Small intestine (tissue), 16 donors: ENCODE measurements around the gene GFRA1. TPM values are rescaled to one million over a fixed set of nuclear protein-coding genes. Genes with fewer than 3 reads are reported as not detected.

Experiments
- DNase-seq, 2 donors: peaks; one replicate each; pipeline versions ENCODE4 v3.0.0 to v3.0.0-alpha.2; 2013
- FAIRE-seq: peaks from 2 replicates; lab custom pipeline; 2012; peaks lifted over from hg19 to GRCh38; lab: Jason Lieb, UNC
- H3K27ac ChIP-seq, 3 donors: one replicate each; pipeline ENCODE4 v1.5.1; 2013; ENCODE audit warnings: low read length in 2 of 3, mild to moderate bottlenecking in 2 of 3, control low read depth in 1 of 3, inconsistent platforms in 1 of 3, low read depth in 1 of 3, moderate library complexity in 1 of 3
- H3K27me3 ChIP-seq, 3 donors: one replicate each; pipeline ENCODE4 v1.6.1; 2013; ENCODE audit warnings: low read length in 3 of 3, inconsistent platforms in 1 of 3; ENCODE audit not compliant: control insufficient read depth in 3 of 3, insufficient read depth in 3 of 3
- H3K36me3 ChIP-seq, 3 donors: one replicate each; pipeline ENCODE4 v1.6.1; 2013; ENCODE audit warnings: low read length in 3 of 3, inconsistent platforms in 1 of 3, low read depth in 1 of 3, mild to moderate bottlenecking in 1 of 3, moderate library complexity in 1 of 3; ENCODE audit not compliant: control insufficient read depth in 3 of 3, insufficient read depth in 2 of 3
- H3K4me1 ChIP-seq, 3 donors: one replicate each; pipeline ENCODE4 v1.6.1; 2013; ENCODE audit warnings: low read length in 2 of 3, inconsistent platforms in 1 of 3, low read depth in 1 of 3, mild to moderate bottlenecking in 1 of 3, moderate library complexity in 1 of 3; ENCODE audit not compliant: control insufficient read depth in 3 of 3, insufficient read depth in 2 of 3
- H3K4me3 ChIP-seq, 3 donors: one replicate each; pipeline ENCODE4 v1.5.1; 2013; ENCODE audit warnings: low read length in 3 of 3, control low read depth in 1 of 3, inconsistent platforms in 1 of 3, low read depth in 1 of 3, mild to moderate bottlenecking in 1 of 3, moderate library complexity in 1 of 3
- H3K9me3 ChIP-seq, 2 donors: one replicate each; pipeline ENCODE4 v1.6.1; 2013; ENCODE audit warnings: low read depth in 1 of 2, low read length in 1 of 2; ENCODE audit not compliant: control insufficient read depth in 2 of 2, insufficient read depth in 1 of 2
- WGBS, 3 donors: extraction: QIAGEN DNeasy Blood & Tissue Kit; methylation state at CpG; one replicate each; pipeline ENCODE4 v1.1.7; 2013; 5-methylcytosine and 5-hydroxymethylcytosine counted together
- long read RNA-seq, 10 donors: transcript quantifications; one replicate each; lab custom pipeline, GENCODE V29; 2026
- polyA plus RNA-seq, 4 donors: library from polyadenylated mRNA; stranded (reverse) in 3 of 4; unstranded in 1 of 4; fragments of 200-250 nt in 3 of 4; fragments of 120-200 nt in 1 of 4; gene quantifications; one replicate each; pipeline versions ENCODE4 v1.2.1 to v1.2.3, GENCODE V29; 2013
- donor health status: healthy with polysubstance abuse.
- donor health status: control.
- donor health status: control.
- donor health status: Bipolar disorder and iron deficiency.
- donor health status: healthy.

The GFRA1 gene
- 1 to 10 TPM in 2 of 4 donors, under 1 TPM in 2; 0.22 to 7.4 (median 1.6) TPM for polyA plus RNA-seq
- long read RNA-seq, donor 1: 0 reads
- long read RNA-seq, donor 2: 0 reads
- long read RNA-seq, donor 3, full-length matches to known transcripts: 1 of 1 reads
- long read RNA-seq, donor 3, partial matches to known transcripts: 0 of 1 reads
- long read RNA-seq, donor 3, other reads (novel, unspliced or antisense): 0 of 1 reads
- long read RNA-seq, donor 4: 0 reads
- long read RNA-seq, donor 5: 0 reads
- long read RNA-seq, donor 6, full-length matches to known transcripts: 2 of 2 reads
- long read RNA-seq, donor 6, partial matches to known transcripts: 0 of 2 reads
- long read RNA-seq, donor 6, other reads (novel, unspliced or antisense): 0 of 2 reads
- long read RNA-seq, donor 7: 0 reads
- long read RNA-seq, donor 8, full-length matches to known transcripts: 1 of 1 reads
- long read RNA-seq, donor 8, partial matches to known transcripts: 0 of 1 reads
- long read RNA-seq, donor 8, other reads (novel, unspliced or antisense): 0 of 1 reads
- long read RNA-seq, donor 9: 0 reads
- long read RNA-seq, donor 10, full-length matches to known transcripts: 8 of 8 reads
- long read RNA-seq, donor 10, partial matches to known transcripts: 0 of 8 reads
- long read RNA-seq, donor 10, other reads (novel, unspliced or antisense): 0 of 8 reads

GRCh38 chr10:116272440-116273283, at the start of gene GFRA1:
Gene GFRA1, minus strand, starts transcription at chr10:116273206. Its CDS starts 1,177 bp downstream, at chr10:116272029.
- H3K27me3 ChIP-seq: peaks cover 12 to 64% (median 21%) of the 10 kb centered on the region in 3 donors

GRCh38 chr10:116316503-116316902, 43.5 kb upstream of the GFRA1 start:
- Histone ChIP-seq H3K36me3 (no peaks in the 10 kb centered on the region), H3K4me1 (no peaks in the 10 kb centered on the region), H3K9me3 (no peaks in the 10 kb centered on the region), H3K27me3 (no peaks in the 10 kb centered on the region), H3K27ac (no peak overlapping the region), H3K4me3 (no peak overlapping the region)
- DNase-seq: no peak
- FAIRE-seq: no peak
- 6 to 20% (median 7%) methylated on average over 2 of the region's 2 CpGs for WGBS, 3 donors

More at GRCh38 chr10:116272440-116273283, at the start of gene GFRA1:
- no peaks in the 10 kb centered on the region for H3K36me3 ChIP-seq
- H3K4me3 ChIP-seq: peak within 1 kb of the TSS in 2 of 3 donors; percentile 3 to 55
- peak in 1 of 2 donors; percentile 29 for DNase-seq
- H3K4me1 ChIP-seq: peaks cover 0 to 7% (median 0%) of the 10 kb centered on the region in 3 donors
- no peaks in the 10 kb centered on the region for H3K9me3 ChIP-seq
- H3K27ac ChIP-seq: peak within 1 kb of the TSS in 2 of 3 donors; percentile 33 to 49
- 2 to 4% (median 2%) methylated on average over 67 to 72 of the region's 72 CpGs for WGBS, 3 donors
- FAIRE-seq: no peak

- no peak for DNase-seq
- no peak for FAIRE-seq
- Histone ChIP-seq H3K36me3 (no peaks in the 10 kb centered on the region), H3K27me3 (no peaks in the 10 kb centered on the region), H3K9me3 (no peaks in the 10 kb centered on the region), H3K4me1 (no peaks in the 10 kb centered on the region), H3K27ac (no peak overlapping the region), H3K4me3 (no peak overlapping the region)
- WGBS, 3 donors: 72 to 77% (median 73%) methylated on average over 4 of the region's 4 CpGs
These were observed 39.5 kb upstream of the GFRA1 start for GRCh38 chr10:116312548-116312947.

- no peaks in the 10 kb centered on the region for H3K27me3 ChIP-seq
- FAIRE-seq: no peak
- no peaks in the 10 kb centered on the region for H3K9me3 ChIP-seq
- no peak for DNase-seq
- no peaks in the 10 kb centered on the region for H3K4me1 ChIP-seq
- H3K36me3 ChIP-seq: no peaks in the 10 kb centered on the region
- H3K4me3 ChIP-seq: no peak overlapping the region
- WGBS, 3 donors: 52 to 59% (median 55%) methylated on average over 2 of the region's 2 CpGs
- no peak overlapping the region for H3K27ac ChIP-seq
These were observed 38.9 kb upstream of the GFRA1 start for GRCh38 chr10:116311706-116312490.

- DNase-seq: no peak
- H3K27ac ChIP-seq: no peak overlapping the region
- H3K36me3 ChIP-seq: no peaks in the 10 kb centered on the region
- no peak for FAIRE-seq
- H3K4me3 ChIP-seq: no peak overlapping the region
- WGBS, 3 donors: 88 to 94% (median 89%) methylated on average over 5 of the region's 5 CpGs
- no peaks in the 10 kb centered on the region for H3K27me3 ChIP-seq
- no peaks in the 10 kb centered on the region for H3K9me3 ChIP-seq
- H3K4me1 ChIP-seq: no peaks in the 10 kb centered on the region
These were observed 38.0 kb upstream of the GFRA1 start for GRCh38 chr10:116311016-116311415.

- no peaks in the 10 kb centered on the region for H3K4me1 ChIP-seq
- FAIRE-seq (no peak), DNase-seq (no peak)
- H3K27ac ChIP-seq: no peak overlapping the region
- no peak overlapping the region for H3K4me3 ChIP-seq
- no peaks in the 10 kb centered on the region for H3K36me3 ChIP-seq
- no peaks in the 10 kb centered on the region for H3K9me3 ChIP-seq
- no peaks in the 10 kb centered on the region for H3K27me3 ChIP-seq
- 73 to 77% (median 76%) methylated on average over 4 of the region's 4 CpGs for WGBS, 3 donors
These were observed 34.4 kb upstream of the GFRA1 start for GRCh38 chr10:116307455-116307854.

- Histone ChIP-seq H3K4me1 (no peaks in the 10 kb centered on the region), H3K36me3 (no peaks in the 10 kb centered on the region), H3K9me3 (no peaks in the 10 kb centered on the region), H3K4me3 (no peak overlapping the region), H3K27me3 (no peaks in the 10 kb centered on the region), H3K27ac (no peak overlapping the region)
- FAIRE-seq (no peak), DNase-seq (no peak)
- 63 to 77% (median 67%) methylated on average over 2 of the region's 2 CpGs for WGBS, 3 donors
These were observed 33.8 kb upstream of the GFRA1 start for GRCh38 chr10:116306847-116307246.
